Measurements from ENCODE around the gene GP5. TPM values are rescaled to one million over a fixed set of nuclear protein-coding genes. Genes with fewer than 3 reads are reported as not detected.

GP5 gene
- total RNA-seq, 1 experiment from 2014 or later: 0.15 TPM

- intact Hi-C loops (cut with micrococcal nuclease): no loop called here
- Histone ChIP-seq H2AFZ (ENCODE audit: low read depth, low read length, poor library complexity, severe bottlenecking) (no peak overlapping the region), H3K9me2 (ENCODE audit: insufficient read depth) (no peaks in the 10 kb centered on the region), H3K36me3 (ENCODE audit: control insufficient read depth in 1 of 2, insufficient read depth in 2 of 2, low read length in 2 of 2) (no peaks in the 10 kb centered on the region), H3K4me1 (ENCODE audit: control insufficient read depth in 1 of 2, insufficient read depth in 2 of 2, low read length in 2 of 2) (no peaks in the 10 kb centered on the region), H3K79me2 (ENCODE audit: insufficient read depth, low read length) (no peaks in the 10 kb centered on the region), H3K4me2 (ENCODE audit: low read length) (no peak overlapping the region), H4K20me1 (ENCODE audit: insufficient read depth) (no peaks in the 10 kb centered on the region), H3K4me3 (replicated peaks in 1 of 2; ENCODE audit: low read depth in 1 of 2, low read length in 2 of 2) (no peak overlapping the region), H3K27me3 (ENCODE audit: insufficient read depth, low read length) (no peaks in the 10 kb centered on the region), H3K27ac (ENCODE audit: low read depth, low read length) (no peak overlapping the region), H3K9me3 (ENCODE audit: control insufficient read depth in 1 of 2, insufficient read depth in 1 of 2, low read depth in 1 of 2, low read length in 2 of 2) (peaks cover 0 to 6% of the 10 kb centered on the region in 2 experiments; a peak in 2 of 4 replicates), H3K9ac (ENCODE audit: low read length) (no peak overlapping the region)
- ChIA-PET POLR2A (no interaction called here), RAD21 (ENCODE audit: low non-redundant PET in 1 of 2, low total read pairs in 2 of 2, uncharacterized antibody in 2 of 2, unreplicated experiment in 2 of 2) (no interaction called here), CTCF (no interaction called here)
- no TSS peak for BruUV-seq (replicated peaks)
- TF ChIP-seq CBX3 (IDR thresholded peaks at IDR 0.05; ENCODE audit: low read depth): no peak
- no peak for TF ChIP-seq SRF (IDR thresholded peaks at IDR 0.05; ENCODE audit: low read depth)
- TF ChIP-seq TCF7L2 (IDR thresholded peaks at IDR 0.05; ENCODE audit: borderline replicate concordance, extremely low read depth, insufficient read depth, insufficient read length): no peak
- TF ChIP-seq, protein P1, sequence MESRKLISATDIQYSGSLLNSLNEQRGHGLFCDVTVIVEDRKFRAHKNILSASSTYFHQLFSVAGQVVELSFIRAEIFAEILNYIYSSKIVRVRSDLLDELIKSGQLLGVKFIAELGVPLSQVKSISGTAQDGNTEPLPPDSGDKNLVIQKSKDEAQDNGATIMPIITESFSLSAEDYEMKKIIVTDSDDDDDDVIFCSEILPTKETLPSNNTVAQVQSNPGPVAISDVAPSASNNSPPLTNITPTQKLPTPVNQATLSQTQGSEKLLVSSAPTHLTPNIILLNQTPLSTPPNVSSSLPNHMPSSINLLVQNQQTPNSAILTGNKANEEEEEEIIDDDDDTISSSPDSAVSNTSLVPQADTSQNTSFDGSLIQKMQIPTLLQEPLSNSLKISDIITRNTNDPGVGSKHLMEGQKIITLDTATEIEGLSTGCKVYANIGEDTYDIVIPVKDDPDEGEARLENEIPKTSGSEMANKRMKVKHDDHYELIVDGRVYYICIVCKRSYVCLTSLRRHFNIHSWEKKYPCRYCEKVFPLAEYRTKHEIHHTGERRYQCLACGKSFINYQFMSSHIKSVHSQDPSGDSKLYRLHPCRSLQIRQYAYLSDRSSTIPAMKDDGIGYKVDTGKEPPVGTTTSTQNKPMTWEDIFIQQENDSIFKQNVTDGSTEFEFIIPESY (IDR thresholded peaks at IDR 0.05; ENCODE audit: extremely low read depth, insufficient replicate concordance, low read length): no peak
- TF ChIP-seq POLR2AphosphoS5 (IDR thresholded peaks at IDR 0.05; ENCODE audit: low read depth, low read length): no peak
- TF ChIP-seq ZFX (IDR thresholded peaks at IDR 0.05): no peak
- no peak for TF ChIP-seq EGR1 (IDR thresholded peaks at IDR 0.05; ENCODE audit: low read depth)
- ATAC-seq: no peak
- DNase-seq (ENCODE audit: low read depth, low spot score): no peak
These were observed 9.8 kb downstream of the GP5 start for GRCh38 chr3:194389269-194389668.

DNA sequence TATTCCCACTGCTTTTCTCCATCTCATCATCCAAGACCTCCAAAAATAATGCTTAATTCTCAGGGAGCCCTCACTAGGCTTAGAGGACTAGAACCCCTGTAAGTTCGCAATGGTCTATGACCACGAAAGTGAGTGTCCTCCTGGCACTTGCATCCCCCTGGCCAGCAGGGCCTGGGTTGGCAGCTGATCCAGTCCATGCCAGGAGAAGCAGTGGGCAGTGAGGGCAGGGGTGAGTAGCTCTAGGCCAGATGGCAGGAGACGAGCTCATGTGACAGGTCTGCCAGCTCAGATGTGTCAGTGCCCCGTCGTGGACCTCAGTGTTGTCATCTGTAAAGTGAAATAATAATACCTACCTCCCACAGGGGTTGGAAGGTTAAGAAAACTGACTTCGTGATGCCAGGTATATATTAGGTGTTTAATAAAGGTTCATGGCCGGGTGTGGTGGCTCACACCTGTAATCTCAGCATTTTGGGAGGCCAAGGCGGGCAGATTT is 11.1 kb downstream of the GP5 start:
- ChIA-PET CTCF (no interaction called here), POLR2A (no interaction called here), RAD21 (ENCODE audit: low non-redundant PET in 1 of 2, low total read pairs in 2 of 2, uncharacterized antibody in 2 of 2, unreplicated experiment in 2 of 2) (no interaction called here)
- no peak overlapping the region for H3K4me2 ChIP-seq (ENCODE audit: low read length)
- H2AFZ ChIP-seq (ENCODE audit: low read depth, low read length, poor library complexity, severe bottlenecking): no peak overlapping the region
- H3K4me1 ChIP-seq (ENCODE audit: control insufficient read depth in 1 of 2, insufficient read depth in 2 of 2, low read length in 2 of 2): no peaks in the 10 kb centered on the region
- H3K9me2 ChIP-seq (ENCODE audit: insufficient read depth): no peaks in the 10 kb centered on the region
- H3K9me3 ChIP-seq (ENCODE audit: control insufficient read depth in 1 of 2, insufficient read depth in 1 of 2, low read depth in 1 of 2, low read length in 2 of 2): peaks cover 0 to 6% of the 10 kb centered on the region in 2 experiments; a peak in 2 of 4 replicates
- no peaks in the 10 kb centered on the region for H4K20me1 ChIP-seq (ENCODE audit: insufficient read depth)
- no peak overlapping the region for H3K9ac ChIP-seq (ENCODE audit: low read length)
- BruUV-seq (replicated peaks): no TSS peak
- intact Hi-C loops (cut with micrococcal nuclease): no loop called here
- no peaks in the 10 kb centered on the region for H3K36me3 ChIP-seq (ENCODE audit: control insufficient read depth in 1 of 2, insufficient read depth in 2 of 2, low read length in 2 of 2)
- ATAC-seq: no peak
- no peak overlapping the region for H3K4me3 ChIP-seq (replicated peaks in 1 of 2; ENCODE audit: low read depth in 1 of 2, low read length in 2 of 2)
- H3K27ac ChIP-seq (ENCODE audit: low read depth, low read length): no peak overlapping the region
- no peaks in the 10 kb centered on the region for H3K27me3 ChIP-seq (ENCODE audit: insufficient read depth, low read length)
- no peak for DNase-seq (ENCODE audit: low read depth, low spot score)
- H3K79me2 ChIP-seq (ENCODE audit: insufficient read depth, low read length): no peaks in the 10 kb centered on the region
- TF ChIP-seq TCF7L2 (IDR thresholded peaks at IDR 0.05; ENCODE audit: borderline replicate concordance, extremely low read depth, insufficient read depth, insufficient read length): no peak
- no peak for TF ChIP-seq EZH2phosphoT487 (IDR thresholded peaks at IDR 0.05; ENCODE audit: borderline replicate concordance)
- TF ChIP-seq JUND (IDR thresholded peaks at IDR 0.05): no peak
- no peak for TF ChIP-seq POLR2A (IDR thresholded peaks at IDR 0.05; ENCODE audit: borderline replicate concordance, extremely low read depth, insufficient read depth, insufficient read length)
- TF ChIP-seq POLR2AphosphoS5 (IDR thresholded peaks at IDR 0.05; ENCODE audit: low read depth, low read length): no peak
- TF ChIP-seq ELF1 (IDR thresholded peaks at IDR 0.05; ENCODE audit: borderline replicate concordance, low read depth): no peak
- TF ChIP-seq, protein P2, sequence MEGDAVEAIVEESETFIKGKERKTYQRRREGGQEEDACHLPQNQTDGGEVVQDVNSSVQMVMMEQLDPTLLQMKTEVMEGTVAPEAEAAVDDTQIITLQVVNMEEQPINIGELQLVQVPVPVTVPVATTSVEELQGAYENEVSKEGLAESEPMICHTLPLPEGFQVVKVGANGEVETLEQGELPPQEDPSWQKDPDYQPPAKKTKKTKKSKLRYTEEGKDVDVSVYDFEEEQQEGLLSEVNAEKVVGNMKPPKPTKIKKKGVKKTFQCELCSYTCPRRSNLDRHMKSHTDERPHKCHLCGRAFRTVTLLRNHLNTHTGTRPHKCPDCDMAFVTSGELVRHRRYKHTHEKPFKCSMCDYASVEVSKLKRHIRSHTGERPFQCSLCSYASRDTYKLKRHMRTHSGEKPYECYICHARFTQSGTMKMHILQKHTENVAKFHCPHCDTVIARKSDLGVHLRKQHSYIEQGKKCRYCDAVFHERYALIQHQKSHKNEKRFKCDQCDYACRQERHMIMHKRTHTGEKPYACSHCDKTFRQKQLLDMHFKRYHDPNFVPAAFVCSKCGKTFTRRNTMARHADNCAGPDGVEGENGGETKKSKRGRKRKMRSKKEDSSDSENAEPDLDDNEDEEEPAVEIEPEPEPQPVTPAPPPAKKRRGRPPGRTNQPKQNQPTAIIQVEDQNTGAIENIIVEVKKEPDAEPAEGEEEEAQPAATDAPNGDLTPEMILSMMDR (IDR thresholded peaks at IDR 0.05 in 2 of 3, conservative IDR thresholded peaks at IDR 0.05 in 1 of 3; ENCODE audit: borderline replicate concordance in 1 of 3, insufficient read depth in 1 of 3, low read depth in 2 of 3, low read length in 2 of 3): no peak
- TF ChIP-seq EZH2 (IDR thresholded peaks at IDR 0.05): no peak
- no peak for TF ChIP-seq RAD21 (IDR thresholded peaks at IDR 0.05; ENCODE audit: low read depth)
- TF ChIP-seq ZFX (IDR thresholded peaks at IDR 0.05): no peak
- TF ChIP-seq EGR1 (IDR thresholded peaks at IDR 0.05; ENCODE audit: low read depth): no peak
- no peak for TF ChIP-seq ZNF274 (IDR thresholded peaks at IDR 0.05; ENCODE audit: low read depth, low read length)
- TF ChIP-seq CEBPB (IDR thresholded peaks at IDR 0.05; ENCODE audit: low read depth): no peak
- no peak for TF ChIP-seq YY1 (IDR thresholded peaks at IDR 0.05; ENCODE audit: extremely low read depth, insufficient replicate concordance, low read depth, low read length)
- TF ChIP-seq SIN3A (IDR thresholded peaks at IDR 0.05; ENCODE audit: low read depth): no peak
- TF ChIP-seq SRF (IDR thresholded peaks at IDR 0.05; ENCODE audit: low read depth): no peak
